HG03064 (cell line): ENCODE results near the gene PHF19.

Source experiments
- ATAC-seq: cut with Tn5 transposase; IDR thresholded peaks from one replicate; pipeline ENCODE4 v1.9.1; 2021; ENCODE audit warnings: low read depth; ENCODE audit not compliant: unreplicated experiment

PHF19 gene

DNA sequence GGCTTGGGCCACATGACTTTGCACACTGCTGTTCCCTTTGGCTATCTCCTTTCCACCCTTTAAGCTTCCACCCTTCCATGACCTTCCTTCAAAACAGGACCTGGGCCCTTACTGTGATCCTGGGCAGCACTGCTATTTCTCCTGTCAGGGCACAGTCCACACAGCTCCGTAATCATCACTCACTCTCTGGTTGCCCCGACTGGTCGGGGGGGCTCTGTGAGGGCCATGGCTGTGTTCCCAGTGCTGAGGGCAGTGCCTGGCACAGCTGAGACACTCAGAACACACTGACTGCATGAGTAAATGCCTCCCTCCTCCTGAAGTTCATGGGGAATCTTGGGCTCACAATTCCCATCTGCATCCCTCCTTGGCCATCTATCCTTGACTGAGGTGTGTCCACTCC lies 37.4 kb upstream of the PHF19 start:
- no peak for ATAC-seq

DNA sequence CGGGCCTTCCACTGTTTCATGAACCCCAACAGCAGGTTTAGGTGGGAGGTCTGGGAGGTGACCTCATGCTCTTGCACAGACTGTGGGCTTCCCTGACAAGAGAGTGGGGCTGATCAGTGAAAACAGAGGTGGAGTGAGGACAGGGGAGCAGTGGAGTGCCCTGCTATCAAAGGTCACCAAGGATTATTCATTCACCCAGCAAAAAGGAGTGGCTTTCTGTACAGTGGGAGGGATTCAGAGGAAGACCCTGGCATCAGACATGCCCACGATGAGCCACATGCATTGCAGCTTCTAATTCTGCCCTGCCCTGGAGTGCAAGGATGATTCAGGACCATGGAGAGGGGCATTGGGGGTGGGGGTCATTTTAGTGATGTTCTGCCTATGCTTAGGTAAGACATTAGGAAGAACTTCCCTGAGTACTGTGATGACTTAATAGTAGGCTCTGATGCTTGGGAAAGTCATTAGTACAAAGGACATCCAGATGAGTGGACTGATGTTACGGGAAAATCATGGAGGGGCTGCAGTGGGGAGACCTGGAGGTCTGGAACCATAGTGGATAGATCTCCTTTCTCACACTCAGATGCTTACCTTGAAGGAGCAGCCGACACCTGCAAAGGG lies 36.8 kb upstream of the PHF19 start:
- ATAC-seq: no peak

DNA sequence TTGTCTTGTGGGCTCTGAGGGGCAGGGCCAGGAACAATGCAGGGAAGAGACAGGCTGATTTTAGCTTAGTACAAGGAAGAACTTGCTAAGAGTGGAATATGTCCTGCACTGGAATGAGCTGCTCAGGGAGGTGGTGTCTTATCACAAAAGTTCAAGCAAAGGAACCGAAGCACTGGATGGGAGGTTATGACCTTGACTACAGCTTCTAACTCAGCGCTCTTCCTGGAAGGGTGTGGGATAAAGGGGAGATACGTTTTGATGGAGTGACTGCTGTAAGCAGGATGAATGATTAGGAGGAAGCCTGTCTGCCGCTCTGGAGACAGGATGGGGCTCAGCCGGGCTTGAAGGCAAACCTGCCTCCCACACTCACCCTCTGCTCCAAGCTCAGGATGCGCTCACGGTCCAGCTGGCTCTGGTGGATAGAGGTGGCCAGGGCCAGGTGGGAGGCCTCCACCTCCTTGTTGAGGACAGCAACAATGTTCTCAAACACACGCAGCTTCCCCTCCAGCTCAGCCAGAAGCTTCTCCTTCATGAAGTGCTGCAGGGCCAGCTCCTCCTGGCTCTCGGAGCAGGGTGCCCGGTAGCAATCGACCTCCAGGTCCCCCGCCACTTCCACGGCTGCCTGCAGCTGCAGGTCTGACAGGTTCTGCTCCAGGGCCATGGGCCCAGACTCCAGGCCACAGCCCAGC lies 36.1 kb upstream of the PHF19 start:
- no peak for ATAC-seq

DNA sequence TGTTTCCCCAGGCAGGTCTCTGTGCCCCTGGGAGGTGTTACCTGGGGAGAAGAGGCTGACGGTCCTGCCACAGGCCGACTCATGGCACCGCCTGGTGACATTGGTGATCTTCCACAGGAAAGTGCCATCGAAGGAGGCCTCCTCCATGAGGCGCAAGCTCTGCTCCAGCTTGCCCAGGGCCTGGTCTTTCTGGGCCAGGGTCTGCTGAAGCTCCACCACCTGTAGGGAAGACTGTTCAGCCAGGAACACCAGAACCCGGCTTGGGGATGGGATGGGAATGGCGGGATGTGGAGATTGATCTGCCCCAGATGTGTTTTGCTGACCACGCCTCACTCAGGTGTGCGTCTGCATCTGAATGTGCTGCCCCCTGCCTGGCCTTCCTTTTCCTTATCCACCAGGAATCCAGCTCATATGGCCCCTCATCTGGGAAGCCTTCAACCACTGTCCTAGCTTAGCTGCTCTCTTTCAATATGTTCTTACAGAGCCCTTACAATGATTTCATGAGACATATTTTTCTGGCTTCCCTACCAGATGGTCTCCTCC lies 34.4 kb upstream of the PHF19 start:
- ATAC-seq: no peak

DNA sequence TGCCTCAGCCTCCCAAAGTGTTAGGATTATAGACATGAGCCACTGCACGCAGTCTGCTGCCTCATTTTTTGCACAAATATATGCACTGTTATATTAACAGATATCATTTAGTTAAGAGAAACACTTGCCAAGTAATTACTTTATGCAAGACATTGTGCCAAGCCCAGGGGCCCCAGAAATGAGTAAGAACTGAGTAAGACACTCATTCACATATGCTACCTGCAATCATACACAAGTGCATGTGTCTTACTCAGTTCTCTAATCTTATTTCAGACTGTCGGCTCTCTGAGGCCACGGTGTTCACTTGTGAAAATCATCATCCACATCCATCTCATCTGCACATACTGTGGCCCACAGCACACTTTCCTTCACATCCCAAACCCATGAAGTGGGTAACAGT lies 33.7 kb upstream of the PHF19 start:
- no peak for ATAC-seq

DNA sequence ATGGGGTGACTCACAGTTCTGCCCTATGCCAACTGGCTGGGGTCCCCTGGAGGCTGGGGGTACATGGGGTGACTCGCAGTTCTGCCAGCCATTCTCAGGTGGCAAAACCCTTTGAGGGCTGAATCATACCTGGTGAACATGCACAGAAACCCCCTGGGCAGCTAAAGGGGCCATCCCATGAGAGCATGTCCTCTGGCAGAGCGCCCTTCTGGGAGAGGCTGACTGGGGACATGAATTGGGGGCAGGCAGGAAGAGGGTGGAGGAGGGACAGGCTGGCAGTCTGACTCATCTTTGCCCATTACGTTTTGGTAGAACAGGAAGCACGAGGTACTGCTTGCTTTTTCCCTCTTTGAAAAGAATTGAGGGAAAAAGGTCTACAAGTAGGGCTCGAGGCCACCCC lies 32.9 kb upstream of the PHF19 start:
- no peak for ATAC-seq

DNA sequence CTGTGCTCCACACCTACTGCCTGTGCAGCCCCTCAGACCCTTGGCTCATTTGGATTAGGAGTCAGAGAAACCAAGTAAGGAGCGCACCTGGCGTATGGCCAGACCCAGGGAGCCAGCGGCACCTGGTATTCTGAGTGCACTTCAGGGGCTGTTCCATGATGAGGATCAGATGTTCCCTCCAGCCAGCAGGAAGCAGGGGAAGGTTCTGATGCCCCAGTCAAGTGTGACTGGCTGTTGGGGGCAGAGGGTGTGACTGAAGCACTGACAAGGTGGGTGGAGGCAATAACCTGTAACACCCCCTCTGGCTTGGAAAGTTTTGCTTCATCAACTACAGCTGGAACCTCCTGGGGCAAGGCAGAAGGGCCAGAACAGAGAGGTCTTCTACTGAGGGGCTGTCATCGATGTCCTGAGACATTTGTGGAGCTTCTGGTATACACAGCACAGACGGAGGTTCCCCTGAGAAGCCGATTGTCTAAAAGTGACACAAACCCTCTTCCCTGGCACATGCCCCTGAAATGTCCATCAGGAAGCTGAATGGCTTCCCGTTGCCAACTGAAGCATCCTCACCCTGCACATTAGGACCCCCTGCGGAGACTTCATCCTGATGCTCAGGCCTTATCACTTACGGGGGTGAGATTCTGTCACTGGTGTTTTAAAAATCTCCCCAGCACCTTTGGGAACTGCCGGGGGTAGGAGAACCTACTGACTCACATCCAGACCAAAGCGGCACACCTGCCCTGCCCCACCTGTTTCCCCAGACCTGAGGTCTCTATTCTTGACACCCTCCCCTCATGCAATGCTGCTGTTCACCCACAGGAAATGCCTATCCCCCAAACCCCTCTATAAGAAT lies 28.6 kb upstream of the PHF19 start:
- no peak for ATAC-seq

DNA sequence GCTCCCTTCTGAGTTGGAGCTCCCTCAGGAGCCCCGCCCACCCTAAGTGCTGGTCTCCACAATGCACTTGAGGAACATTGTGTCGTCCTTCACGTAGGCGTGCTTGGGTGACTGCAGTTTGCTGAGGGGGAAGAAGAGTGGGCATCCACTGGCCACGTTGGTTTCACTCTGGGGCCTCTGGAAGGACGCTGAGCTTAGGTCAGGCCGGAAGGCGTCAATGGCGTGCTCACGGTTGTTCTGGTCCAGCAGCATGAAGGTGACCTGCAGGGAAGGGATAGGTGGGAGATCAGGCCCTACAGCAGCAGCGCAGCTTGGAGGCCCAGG lies 28.0 kb upstream of the PHF19 start:
- ATAC-seq: no peak

DNA sequence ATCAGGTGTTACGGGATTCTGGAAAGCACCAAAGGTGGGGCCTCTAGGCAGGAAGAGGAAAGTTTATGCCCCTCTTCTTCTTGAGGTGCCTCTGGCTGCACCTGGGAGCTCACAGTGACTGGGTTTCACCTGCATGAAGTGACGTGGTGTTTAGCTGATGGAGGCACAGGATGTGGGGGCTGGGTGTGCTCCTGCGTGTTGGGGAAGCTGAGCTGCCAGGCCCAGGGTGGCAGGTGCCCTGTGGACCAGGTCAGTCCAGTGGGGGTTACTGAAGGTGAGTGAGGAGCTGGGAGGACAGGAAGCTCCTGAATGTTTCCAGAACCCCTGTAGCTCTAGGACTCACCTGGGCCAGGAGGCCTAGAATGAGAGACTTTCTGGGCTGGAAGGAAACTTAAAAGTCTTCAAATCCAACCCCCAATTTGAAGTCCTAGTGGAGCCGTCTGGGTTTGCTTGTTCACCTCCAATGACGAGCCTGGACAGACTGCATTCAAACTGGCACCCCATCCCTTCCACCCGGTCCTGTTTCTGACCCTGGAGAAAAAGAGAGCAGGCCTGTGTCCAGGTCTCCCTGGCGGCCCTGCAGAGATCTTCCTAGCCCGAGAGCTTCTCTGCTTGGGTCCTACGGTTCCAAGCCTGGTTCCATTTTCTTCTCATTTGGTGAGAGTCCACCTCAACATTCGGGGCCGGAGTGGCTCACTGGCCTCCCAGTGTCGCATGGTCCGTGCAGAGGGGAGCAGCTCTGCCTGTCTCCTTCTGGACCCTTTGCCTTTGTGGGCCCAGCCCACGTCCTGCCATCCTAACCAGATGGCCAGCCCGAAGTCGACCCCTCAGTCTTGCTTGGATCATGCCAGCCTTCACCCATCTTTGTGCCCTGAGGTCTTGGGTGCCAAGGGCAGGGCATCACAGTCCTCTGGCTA lies 27.3 kb upstream of the PHF19 start:
- no peak for ATAC-seq

DNA sequence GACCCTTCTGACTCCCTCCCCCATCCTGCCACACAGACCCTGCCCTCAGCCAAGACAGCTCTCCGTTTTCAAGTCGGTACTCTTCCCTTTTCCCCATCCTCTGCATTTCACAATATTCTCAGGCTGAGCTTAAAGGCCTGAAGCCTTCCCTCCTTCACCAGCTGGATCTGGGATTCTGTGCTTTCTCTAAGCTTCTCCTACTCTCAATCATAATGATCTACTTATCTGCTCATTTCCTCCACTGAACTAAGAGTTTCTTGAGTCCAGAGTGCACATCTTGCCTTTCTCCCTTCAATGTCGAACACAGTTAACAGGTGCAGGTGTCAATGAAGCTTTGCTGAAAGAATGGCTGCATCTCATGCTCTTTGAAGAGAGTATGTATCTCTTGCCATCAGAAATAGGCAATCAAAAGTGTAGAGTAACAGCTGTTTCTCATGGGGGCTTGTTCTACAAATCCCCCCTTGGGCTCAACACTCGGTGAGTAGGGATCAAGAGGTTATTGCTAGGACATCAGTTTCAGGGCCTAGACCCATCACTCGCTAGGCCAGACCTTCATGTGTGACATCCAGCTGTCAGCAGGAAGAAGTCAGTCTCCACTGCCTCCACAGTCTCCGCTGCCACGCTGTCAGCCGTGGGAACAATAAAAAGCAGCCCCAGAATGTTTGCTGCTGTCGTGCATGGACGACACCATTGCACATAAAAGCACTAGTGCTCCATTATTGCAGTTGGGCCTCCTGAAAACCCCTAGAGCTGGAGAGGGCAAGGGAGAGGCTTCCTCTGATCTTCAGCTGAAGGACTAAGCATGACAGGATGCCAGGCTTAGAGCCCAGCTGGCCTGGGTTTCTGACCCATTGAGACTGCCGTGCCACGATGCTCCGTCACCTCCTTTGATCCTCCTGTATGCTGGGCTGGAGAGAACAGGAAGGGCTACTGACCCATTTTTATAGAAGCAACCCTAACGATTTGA lies 25.9 kb upstream of the PHF19 start:
- ATAC-seq: no peak

DNA sequence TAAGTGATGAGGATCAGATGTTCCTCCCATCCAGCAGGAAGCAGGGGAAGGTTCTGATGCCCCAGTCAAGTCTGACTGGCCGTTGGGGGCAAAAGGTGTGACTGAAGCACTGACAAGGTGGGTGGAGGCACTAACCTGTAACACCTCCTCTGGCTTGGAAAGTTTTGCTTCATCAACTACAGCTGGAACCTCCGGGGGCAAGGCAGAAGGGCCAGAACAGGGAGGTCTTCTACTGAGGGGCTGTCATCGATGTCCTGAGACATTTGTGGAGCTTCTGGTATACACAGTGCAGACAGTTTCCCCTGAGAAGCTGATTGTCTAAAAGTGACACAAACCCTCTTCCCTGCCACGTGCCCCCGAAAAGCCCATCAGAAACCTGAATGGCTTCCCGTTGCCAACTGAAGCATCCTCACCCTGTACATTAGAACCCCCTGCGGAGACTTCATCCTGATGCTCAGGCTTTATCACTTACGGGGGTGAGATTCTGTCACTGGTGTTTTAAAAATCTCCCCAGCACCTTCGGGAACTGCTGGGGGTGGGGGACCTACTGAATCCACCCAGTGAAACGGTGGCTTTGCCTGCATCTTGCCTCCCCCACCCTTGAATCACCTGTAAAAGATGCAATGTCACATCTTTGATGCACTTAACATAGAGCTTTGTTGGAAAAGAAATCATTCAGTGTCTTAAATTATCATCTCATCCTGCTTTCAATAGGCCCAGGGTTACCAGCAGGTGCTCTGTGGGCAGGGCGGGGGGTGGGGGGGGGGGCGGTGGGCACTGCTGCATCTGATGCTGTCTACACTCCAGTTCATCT lies 25.0 kb upstream of the PHF19 start:
- no peak for ATAC-seq

DNA sequence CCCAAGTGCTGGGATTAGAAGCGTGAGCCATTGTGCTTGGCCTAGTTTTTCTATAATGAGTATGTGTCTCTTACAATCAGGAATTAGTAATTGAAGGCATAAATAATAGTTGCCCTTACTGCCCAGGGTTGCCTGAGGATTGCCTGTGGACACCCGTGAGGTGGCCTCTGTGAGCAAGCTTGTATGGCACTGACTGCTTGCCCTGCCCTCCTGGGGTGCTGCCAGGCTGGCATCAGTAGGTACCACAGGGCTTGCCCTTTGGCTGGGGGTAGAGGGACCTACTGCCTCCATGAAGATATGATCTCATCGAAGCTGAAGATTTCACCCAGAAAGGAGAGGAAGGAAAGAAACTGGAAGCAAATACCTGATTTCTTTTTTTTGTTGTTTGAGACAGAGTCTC lies 23.8 kb upstream of the PHF19 start:
- no peak for ATAC-seq

DNA sequence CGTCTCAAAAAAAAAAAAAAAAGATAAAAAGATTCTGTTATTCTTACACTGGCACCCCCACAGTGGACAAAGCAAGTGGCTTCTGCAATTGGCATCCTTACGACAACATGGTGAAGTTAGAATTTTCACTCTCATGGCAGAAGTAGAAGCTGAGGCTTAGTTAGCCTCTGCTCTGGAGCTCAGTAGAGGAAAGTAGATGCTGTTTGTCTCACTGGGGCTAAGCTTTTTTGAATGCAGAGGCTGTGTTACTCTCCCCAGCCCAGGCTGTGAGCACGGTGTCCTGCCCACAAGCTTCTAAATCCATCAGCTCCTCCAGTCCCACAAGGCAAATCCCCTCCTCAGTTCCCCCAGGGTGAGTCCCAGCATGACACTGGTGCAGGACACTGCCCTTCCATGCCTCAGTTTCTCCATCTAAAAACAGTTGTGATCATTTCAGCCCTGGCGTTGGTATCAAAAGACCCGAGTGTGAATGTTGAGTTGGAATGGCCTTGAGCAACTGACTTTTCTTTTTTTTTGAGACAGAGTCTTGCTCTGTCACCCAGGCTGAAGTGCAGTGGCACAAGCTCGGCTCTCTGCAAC lies 22.6 kb upstream of the PHF19 start:
- no peak for ATAC-seq

DNA sequence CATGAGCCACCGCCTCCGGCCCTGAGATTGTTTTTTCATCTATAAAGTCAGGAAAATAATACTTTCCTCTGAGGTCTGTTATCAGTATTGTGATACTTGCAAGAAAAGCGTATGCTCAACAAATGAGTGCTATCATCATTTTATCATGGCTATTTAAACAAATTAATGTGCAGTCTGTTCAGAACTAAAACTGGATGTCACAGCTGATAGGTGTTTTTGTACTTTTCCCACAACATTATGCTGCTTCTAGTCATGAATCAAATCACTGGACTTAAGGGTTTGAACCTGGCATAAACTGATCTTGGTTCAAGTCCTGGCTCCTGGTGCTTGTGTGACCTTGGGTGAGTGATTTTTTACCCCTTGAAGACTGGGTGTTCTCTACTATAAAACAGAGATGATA lies 21.4 kb upstream of the PHF19 start:
- no peak for ATAC-seq

DNA sequence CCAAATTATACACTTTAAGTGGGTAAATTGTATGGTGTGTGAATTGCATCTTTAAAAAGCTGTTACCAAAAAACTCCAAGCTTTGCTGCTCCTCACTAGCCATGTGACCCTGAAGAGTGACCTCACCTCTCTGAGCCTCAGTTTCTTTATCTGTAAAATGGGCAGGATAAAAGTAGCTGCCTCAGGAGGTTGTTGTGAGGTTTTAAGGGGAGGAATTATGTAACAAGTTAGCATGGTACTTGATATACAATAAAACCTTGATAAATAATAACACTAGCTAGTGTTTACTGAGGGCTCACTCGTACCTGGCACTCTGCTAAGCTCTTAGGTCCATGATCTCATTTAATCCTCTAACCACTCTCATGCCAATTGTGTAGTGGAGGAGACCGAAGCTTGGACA lies 19.0 kb upstream of the PHF19 start:
- ATAC-seq: no peak

DNA sequence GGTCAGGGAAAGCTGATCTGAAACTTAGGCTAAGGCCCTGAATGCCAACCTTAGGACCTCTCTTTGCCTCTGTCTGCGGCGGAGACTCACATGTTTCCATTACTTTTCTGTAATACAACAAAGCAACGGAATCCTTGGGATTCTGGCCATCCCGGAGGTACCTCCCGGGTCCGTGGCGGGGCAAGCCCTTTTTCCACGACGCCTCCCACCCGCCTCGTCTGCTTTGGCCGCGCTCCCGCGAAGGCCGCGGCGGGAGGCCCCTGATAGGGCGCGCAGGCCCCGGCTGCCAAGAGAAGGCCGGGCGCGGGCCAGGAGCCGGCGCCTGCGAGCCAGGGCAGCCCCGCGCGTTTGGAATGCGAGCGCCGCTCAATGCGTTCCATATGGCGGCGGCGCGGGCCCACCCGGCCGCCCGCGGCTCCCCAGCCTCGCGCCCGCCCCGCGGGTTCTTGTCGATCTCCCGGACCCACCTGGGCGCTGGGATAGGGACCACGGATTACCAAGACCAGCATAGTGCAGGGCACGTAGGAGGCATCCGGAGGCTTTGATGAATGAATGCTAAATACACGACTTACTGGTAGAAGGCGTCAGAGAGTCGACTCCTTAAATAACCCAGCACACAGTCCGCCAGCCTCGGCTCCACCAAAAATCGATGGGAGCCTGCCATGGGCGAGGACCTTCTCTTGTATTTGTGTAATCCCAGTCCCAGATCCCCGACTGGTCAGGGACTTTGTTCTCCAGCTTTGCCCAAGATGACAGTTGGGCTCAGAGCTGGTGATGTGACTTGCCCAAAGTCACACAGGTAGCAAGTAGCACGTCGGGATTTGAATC lies 17.5 kb upstream of the PHF19 start:
- no peak for ATAC-seq

DNA sequence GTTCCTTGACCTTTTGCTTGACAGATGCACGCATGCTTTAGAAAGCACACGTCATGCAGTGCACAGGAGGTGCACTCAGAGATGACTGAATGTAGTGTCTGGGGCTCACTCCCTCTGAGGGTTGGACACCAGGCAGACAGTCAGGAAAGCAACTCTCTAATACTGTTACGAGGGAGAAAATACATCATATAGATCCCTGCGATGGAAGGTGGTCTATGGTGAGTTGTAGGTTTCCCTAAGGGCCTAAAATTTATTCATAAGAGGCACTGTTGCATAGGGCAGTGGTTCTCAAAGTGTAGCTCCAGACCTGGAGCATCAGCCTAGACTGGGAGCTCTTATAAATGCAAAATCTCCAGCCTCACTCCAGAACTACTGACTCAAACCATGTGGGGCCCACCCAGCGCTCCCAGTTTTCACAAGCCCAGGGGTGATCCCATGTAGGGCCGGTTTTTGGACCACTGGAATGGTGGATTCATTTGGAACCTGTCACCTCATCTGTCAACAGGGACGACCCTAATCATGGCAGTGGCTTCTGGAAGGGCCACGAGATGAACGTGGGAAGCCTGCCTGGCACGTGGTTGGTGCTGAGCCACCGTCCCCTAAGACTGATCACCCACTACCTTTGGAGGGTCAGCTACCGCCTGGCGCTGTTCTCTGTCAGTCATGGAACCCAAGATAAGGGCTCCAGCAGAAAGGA lies 16.8 kb upstream of the PHF19 start:
- no peak for ATAC-seq
